ENCODE measurements around the gene CHODL.

CHODL gene, protein sequence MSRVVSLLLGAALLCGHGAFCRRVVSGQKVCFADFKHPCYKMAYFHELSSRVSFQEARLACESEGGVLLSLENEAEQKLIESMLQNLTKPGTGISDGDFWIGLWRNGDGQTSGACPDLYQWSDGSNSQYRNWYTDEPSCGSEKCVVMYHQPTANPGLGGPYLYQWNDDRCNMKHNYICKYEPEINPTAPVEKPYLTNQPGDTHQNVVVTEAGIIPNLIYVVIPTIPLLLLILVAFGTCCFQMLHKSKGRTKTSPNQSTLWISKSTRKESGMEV

DNA sequence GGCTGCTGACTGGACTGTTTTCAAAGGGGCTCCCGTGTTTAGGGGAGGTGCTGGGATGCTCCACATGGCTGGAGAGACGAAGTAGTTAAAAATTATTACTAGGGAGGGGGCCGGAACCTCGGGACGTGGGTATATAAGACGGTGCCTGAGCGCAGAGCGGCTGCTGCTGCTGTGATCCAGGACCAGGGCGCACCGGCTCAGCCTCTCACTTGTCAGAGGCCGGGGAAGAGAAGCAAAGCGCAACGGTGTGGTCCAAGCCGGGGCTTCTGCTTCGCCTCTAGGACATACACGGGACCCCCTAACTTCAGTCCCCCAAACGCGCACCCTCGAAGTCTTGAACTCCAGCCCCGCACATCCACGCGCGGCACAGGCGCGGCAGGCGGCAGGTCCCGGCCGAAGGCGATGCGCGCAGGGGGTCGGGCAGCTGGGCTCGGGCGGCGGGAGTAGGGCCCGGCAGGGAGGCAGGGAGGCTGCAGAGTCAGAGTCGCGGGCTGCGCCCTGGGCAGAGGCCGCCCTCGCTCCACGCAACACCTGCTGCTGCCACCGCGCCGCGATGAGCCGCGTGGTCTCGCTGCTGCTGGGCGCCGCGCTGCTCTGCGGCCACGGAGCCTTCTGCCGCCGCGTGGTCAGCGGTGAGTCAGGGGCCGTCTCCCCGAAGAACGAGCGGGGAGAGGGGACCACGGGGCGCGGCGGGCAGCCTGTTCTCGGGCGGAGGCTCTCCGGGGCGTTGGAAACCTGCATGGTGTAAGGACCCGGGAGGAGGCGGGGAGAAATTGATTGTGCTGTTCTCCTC lies at the start of gene CHODL:
Gene CHODL (plus strand): TSS at position 163 of the 793 bp plus-strand sequence. CDS start 391 bp downstream, at position 554.
- no peak for DNase-seq

DNA sequence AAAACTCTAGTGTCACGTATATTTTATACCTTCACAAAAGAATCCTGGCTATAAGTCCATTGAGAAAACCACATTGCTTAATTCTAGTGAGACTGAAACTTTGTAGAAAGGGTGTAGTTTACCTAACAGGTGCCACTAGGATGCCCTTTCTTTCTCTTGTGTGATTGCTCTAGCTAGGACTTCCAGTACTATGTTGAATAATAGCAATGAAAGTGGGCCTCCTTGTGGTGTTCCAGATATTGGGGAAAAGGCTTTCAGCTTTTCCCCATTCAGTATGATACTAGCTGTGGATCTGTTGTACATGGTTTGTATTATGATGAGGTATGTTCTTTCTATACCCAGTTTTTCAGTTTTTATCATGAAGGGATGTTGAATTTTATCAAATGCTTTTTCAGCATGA lies 39.7 kb upstream of the CHODL start:
- DNase-seq: no peak

DNA sequence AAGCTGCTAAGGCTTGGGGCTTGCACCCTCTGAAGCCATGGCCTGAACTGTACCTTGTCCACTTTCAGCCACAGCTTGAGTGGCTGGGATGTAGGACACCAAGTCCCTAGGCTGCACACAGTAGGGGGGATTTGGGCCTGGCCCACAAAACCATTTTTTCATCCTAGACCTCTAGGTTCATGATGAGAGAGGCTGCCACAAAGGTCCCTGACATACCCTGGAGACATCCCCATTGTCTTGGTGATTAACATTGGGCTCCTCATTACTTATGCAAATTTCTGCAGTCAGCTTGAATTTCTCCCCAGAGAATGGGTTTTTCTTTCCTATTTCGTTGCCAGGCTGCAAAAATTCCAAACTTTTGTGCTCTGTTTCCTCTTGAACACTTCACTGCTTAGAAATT lies 26.3 kb upstream of the CHODL start:
- no peak for DNase-seq

DNA sequence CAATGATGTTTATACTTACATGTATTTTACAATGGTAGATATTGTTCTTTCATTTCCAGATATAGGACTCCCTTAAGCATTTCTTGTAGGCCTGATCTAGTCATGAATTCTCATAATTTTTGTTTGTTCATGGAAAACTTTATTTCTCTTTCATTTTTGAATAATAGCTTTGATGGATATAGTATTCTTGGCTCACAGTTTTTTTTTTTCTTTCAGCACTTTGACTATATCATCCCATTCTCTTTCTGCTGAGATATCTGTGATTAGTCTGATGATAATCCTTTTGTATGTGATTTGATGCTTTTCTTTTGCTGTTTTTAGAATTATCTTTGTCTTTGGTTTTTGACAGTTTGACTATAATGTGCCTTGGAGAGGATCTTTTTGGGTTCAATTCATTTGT lies 24.1 kb upstream of the CHODL start:
- no peak for DNase-seq

DNA sequence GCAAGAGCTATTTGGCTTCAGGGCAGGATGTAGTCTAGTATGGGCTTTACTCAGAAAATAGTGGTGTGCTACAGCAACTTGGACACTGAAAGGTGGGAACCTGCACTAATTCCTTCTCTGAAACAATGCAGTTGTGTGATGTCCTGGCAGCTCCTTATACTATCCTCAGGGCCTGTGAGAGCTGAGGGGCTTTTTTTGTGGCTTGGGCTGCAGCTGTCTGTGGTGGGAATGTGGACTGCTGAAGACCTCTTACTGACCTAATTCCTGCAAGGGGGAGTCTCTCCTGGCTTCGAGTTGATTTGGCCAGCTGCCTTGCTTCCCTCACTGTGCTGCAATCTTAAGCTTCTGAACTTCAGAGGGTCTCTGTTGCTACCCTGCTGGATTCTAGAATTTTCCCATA lies 22.3 kb upstream of the CHODL start:
- DNase-seq: no peak

DNA sequence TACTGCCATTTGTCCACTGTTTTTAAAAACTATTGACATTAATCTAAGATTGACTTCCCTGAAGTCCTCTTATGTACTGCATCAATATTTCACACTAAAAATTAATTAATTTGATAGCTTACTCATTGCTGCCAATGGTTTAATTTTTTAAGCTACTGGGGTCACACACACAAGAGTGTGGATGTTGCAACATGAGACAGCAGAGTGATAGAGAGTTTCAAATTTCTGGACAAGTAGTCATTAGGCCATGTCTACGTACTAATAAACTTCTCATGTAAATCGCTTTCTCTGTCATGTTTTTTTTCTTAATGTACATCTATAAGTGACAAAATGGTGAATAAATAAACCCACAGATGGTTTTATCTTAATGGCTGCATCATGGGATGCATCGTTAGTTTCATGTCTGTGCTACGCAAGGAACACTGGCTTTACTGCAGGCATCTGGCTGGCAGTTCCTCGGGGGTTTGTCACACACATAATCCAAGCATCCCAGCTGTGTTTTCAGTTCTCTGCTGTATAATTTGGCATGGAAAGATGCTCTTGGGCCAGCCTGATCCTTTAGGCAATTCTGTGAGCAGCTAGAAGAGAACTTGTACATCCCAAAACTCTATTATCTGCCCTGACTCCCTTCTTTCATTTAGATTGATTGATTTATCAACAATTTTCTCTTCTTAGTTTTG lies 16.4 kb upstream of the CHODL start:
- DNase-seq: no peak

DNA sequence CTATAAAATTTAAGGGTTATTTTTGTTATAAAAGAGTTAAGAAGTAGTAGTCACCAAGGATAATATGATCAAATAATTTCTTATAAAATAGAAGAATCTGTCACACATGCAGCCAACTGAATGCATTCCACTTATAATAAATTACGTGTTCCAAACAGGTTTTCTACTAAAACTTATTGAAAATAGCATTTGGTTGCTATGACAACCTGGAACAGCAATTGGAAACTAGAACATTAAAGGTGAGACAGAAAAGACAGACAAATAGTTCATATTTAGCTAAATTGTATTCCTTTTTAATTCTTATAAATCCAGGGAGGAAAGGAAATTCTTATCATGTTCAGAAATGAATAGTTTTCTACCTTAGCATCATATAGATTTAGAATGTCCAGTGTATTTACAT lies 9.1 kb upstream of the CHODL start:
- DNase-seq: no peak

DNA sequence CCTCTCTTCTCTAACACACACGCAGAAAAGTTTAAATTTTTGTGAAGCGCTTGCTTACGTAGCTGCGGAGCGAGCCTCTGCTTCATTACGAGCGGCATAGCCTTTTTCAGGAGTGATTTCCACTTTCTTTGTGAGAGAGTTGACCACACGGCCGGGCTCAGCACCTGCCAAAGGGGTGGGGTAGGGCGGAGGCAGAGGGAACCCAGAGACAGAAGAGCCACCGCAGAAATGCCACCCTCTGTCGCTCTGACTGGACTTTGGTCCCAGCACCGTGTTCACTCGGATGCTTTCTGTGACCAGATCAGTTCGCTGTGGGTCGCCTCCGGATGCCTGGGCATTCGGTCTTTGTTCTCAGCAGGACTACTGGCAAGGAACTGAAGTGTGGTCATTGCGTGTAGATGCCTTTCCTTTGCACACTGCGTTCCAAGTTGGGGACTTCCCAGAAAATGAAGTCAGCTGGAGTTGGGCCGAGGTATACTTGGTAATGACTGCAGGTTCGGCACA lies 883 bp downstream of the CHODL start:
- DNase-seq: no peak

DNA sequence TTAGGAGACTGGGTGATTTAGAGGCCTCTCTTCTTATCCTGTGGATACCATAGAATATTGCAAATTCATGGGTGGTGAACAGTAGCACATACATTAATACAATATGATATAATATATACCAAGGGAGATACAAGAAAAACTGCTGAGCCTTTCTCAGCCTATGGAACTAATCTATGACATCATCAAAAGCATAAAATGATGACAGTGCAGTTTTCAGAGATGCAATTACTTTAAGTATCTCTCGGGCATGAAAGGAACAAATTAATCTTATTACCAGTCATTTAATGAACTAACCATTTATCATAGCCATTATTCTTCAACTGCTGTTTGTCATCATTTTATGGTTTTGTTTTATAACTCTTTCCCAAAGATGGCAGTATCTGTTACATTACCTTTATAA lies 3.5 kb downstream of the CHODL start:
- no peak for DNase-seq

DNA sequence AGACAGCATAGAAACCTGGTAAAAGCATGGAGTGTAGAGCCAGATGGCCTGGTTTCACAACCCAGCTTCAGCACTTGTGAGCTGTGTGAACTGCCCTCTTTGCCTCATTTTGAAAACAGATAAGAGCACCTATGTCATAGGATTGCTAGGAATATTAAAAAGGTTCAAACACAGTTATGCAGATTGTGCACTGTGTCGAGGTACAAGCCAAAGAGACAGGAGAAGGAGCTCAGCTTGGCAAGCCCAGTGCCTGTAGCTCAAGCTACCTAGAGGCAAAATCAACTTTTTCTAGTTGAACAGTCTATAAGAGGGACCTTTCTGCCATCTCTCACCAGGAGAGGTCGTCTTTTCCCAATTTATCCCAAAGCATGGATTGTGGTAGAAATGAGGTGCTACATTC lies 5.0 kb downstream of the CHODL start:
- no peak for DNase-seq

DNA sequence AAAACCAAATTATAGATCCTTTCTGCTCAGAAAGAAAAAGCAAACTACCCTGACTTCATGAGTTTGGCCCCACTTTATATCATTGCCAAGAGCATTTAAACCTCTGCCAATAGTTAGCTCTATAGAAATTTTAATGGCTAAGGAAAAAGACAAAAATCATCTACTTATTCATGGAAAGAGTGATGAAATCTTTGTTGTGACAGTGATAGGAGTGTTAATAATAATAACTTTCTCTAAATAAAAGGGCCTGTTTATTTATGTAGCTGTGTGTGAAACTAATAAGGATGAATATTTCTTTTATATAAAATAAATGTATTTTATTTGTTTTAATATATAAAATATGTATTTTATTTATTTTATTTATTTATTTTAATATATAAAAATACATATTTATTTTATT lies 6.4 kb downstream of the CHODL start:
- DNase-seq: no peak

DNA sequence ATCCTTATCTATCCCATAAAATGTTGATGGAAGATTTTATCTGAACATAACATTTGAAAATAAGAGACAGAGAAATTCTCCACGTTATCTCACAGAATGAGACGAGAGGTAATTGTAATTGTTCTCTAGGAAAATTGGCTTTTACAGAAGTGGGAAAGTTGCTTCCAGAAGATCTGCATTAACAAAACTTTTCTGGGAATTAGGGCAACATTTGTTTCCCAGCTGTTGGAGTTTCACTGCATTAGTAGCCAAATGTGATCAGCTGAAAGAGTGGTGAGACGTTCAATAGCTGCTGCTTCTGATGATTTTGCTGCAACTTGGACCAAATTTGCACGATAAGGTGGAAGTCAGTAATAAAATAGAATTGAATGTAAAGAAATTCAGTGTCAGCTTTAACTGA lies 7.6 kb downstream of the CHODL start:
- DNase-seq: no peak

DNA sequence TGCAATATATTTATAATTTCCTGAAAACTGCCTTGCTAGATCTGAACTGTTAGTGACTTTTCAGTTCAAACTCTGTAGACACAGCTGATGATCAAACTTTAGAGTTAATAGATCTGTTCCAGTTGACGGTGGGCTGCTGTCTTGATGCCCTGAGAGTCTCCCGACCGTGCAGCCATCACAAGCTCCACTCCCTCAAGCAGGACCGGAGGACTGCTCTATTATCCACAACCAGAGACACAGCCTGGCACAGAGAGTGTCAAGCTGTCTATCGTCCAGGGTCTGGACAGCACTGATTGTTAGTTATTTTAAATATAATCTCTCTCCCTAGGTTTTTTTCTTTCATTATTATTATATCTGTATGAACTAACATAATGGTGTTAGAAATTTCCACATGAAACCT lies 8.0 kb downstream of the CHODL start:
- no peak for DNase-seq

DNA sequence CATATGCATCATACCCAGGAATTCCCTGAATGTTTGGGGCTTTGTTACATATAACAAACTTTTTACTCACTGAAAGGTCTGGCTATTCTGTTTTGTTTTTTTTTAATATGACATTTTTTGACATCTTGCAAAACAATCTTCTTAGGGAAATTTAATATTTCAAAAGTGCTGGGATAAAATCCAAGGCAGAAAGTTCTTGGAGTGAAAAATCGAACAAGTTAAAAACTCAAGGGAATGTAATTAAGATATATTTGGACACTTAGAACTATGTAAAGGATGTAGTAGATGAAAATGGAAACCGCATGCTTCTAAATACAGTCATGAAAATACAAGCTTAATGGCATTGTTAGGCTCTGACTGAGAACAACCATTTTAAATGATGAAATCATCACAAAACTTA lies 8.6 kb downstream of the CHODL start:
- no peak for DNase-seq

DNA sequence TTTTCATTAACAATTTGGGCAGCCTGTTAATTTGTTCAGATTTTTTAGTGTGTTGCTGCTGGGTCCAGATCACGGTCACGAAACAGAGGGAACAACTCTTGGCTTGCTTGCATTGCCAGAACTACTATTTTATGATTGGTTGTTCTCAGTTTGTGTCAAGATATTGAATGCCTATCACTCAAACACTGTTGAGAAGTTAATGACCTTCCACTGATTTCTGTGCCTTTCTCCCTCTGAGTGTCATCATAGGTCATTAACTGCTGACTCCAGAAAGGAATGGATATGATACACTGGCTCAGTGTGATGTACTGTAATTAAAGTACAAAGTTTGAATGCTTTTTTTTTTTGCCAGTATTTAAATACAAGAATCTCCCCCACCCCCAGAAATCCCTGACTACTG lies 9.2 kb downstream of the CHODL start:
- DNase-seq: no peak

DNA sequence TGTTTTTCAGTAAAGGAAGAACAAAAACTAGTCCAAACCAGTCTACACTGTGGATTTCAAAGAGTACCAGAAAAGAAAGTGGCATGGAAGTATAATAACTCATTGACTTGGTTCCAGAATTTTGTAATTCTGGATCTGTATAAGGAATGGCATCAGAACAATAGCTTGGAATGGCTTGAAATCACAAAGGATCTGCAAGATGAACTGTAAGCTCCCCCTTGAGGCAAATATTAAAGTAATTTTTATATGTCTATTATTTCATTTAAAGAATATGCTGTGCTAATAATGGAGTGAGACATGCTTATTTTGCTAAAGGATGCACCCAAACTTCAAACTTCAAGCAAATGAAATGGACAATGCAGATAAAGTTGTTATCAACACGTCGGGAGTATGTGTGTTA lies 21.3 kb downstream of the CHODL start:
- DNase-seq: no peak

DNA sequence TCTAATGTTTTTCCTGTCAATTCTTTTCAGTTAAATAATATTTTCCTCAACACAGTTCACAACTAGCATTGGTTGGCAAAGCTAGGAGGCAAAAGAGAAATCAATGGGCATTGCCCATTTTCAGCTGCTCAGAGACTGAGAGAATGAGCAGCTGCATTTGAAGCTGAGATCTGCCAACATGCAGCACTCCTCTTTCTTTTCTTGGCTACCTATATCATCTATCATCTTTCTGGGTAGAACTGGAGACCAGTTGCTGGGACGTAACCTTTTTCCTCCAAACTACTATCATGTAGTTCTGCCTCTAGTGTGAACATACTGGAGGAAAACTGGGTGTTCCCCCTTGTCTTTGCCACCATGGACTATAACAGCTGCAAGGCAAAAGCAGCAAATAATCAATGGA lies 22.9 kb downstream of the CHODL start:
- DNase-seq: no peak

DNA sequence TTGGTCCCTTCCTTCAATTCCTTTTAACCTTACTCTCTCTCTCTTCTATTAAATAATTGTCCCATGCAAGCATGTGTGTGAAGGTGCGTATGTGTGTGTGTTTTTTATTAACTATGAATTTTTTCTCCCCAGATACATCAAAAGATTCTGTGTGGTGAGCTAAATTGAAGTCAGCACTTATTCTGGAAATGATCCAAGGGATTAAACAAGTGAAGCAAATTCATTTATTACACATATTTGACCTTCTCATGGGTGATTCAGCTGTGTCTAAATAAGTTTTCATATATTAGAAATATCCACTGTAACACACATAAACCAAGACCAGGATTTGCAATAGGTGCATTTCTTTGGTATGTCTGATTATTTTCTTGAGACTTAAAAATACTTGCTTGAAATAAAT lies 24.3 kb downstream of the CHODL start:
- DNase-seq: no peak

DNA sequence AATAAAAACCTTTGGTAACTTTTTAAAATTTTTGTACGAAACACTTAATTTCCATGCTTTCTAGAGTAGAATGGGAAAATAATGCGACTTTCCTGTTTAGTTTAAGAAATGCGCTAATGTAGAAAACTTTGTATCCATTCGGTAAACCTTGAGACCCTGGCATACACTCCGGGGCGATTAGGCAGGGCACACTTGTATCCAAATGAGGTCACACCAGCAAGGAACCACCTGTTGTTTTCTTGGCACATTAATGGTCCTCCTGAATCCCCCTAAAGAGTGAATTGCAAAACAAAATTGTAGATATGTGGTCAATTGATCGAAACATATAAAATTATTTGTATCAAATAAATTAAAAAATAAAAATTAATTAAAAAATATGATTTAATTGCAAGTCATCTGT lies 25.2 kb downstream of the CHODL start:
- no peak for DNase-seq

DNA sequence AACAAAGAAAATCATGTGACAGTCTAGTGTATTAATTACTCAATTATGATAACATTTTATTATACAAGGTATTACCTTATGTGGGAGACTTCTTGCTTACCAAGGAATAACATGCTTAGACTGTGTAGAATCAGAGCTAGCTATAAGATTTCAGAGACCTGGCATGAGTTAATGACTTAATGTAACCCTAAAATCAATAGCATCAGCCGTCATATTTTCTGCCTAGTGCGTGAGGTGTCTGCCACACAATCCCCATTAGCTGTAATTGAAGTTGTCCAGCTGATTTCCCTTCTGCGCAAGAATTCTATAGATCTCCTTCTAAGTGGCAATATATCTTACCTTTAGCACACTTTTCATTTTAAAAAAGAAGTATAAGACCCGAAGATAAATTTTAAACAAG lies 28.8 kb downstream of the CHODL start:
- DNase-seq: no peak

DNA sequence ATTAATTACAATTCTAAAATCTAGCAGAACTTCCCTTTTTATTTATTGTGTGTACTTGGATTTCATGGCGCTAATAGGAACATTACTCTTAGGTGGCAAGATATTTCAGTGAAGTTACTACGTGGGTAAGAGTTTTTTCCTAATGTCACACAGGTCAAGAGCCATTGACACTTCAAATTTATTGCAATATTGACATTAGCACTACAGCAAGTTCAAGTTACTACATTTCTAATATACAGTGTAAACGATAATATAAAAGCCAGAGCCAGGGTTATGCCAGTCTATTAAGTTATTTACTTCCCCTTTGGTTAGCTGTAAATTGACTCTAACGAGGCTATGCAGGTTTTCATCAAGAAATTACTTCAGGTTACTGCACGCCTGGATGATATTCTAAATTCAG lies 29.7 kb downstream of the CHODL start:
- no peak for DNase-seq

DNA sequence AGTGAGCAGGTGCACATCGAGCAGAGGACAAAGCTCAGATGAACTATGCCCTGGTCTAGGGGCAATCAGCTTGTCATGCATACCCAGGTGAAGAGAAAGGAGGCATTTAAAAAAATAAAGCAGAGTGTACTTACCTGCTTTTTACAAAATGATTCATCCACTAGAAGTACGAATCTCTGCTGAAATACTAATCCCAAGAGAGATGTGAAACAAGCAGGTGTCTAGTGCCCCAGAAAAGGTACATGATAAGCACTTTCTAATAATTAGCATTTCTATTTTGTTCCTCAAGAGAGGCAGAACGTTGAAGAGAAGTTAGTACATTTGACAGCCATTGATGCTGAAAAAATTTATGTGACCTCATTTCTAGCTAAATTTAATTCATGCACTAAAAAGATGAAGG lies 31.1 kb downstream of the CHODL start:
- no peak for DNase-seq

DNA sequence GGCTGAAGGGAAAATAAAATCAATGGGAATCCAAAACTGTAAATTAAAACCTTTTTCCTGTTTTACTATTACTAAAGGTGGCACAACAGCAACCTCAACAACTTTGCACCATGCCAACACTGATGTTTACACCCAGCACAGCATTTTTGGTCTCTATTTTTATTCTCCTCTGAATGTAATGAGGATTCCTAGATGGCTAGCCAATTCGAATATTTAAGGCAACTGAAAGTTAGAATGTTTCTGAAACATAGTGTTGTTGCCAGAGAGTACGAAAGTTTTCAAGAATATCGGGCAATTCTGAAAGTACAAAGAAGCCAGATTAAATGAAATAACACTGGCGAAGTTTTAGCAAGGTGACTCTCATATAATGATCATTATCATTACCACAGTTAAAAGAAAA lies 40.7 kb downstream of the CHODL start:
- DNase-seq: no peak

DNA sequence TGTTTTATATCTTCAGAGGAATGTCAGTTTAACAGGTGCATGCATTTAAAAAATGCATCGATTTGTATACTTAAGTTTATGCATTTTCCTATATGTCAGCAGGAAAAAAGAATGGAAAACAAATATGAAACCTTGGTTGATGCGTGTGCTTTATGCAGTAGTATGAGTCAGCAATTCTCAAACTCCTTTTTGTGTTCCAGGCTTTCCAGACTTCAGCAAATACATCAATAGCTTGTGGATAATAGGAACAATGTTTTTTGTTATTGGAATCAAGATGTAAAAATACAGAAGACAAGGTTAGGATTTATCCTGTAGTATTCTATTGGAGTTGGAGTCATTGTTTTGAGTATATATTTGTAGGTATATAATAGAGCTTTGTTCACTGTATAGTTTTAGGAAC lies 45.2 kb downstream of the CHODL start:
- DNase-seq: no peak
